ENCODE measurements around the gene CYP3A4. TPM values are rescaled to one million over a fixed set of nuclear protein-coding genes. Genes with fewer than 3 reads are reported as not detected.

Gene CYP3A4
- total RNA-seq, 3 donors from 2014 or later (not counting 1 experiment from before 2014, with no cell fraction given): not detected

GRCh38 chr7:99824091-99824490 is 40.1 kb upstream of the CYP3A4 start:
- 96% methylated on average over 3 of the region's 3 CpGs for WGBS (ENCODE audit: insufficient coverage)
- H3K4me1 ChIP-seq (ENCODE audit: control insufficient read depth, insufficient read depth, low read length): no peaks in the 10 kb centered on the region
- TF ChIP-seq CTCF (IDR thresholded peaks at IDR 0.05): no peak

GRCh38 chr7:99822731-99823718 is 39.0 kb upstream of the CYP3A4 start:
- 72% methylated on average over 4 of the region's 4 CpGs for WGBS (ENCODE audit: insufficient coverage)
- H3K36me3 Mint-ChIP-seq: no peaks in the 10 kb centered on the region
- intact Hi-C loops (cut with micrococcal nuclease): no loop called here
- H3K4me1 Mint-ChIP-seq: no peaks in the 10 kb centered on the region
- ATAC-seq (no peak), DNase-seq (no peak)
- Histone ChIP-seq H3K9me3 (ENCODE audit: control insufficient read depth, insufficient read depth, low read length) (no peaks in the 10 kb centered on the region), H3K27ac (ENCODE audit: low read length) (no peak overlapping the region), H3K4me1 (ENCODE audit: control insufficient read depth, insufficient read depth, low read length) (no peaks in the 10 kb centered on the region), H3K4me3 (ENCODE audit: low read length) (no peak overlapping the region), H3K27me3 (ENCODE audit: control insufficient read depth, insufficient read depth, low read length) (no peaks in the 10 kb centered on the region), H3K36me3 (ENCODE audit: control insufficient read depth, insufficient read depth, low read length) (no peaks in the 10 kb centered on the region)
- peaks cover 14 to 23% of the 10 kb centered on the region in 2 donors for H3K27me3 Mint-ChIP-seq (ENCODE audit: low read depth in 2 of 2)
- TF ChIP-seq CTCF (IDR thresholded peaks at IDR 0.05): no peak
- no peak overlapping the region for H3K4me3 Mint-ChIP-seq
- no peaks in the 10 kb centered on the region for H3K9me3 Mint-ChIP-seq
- H3K27ac Mint-ChIP-seq: no peak overlapping the region

More at GRCh38 chr7:99824091-99824490, 40.1 kb upstream of the CYP3A4 start:
- H3K9me3 ChIP-seq (ENCODE audit: control insufficient read depth, insufficient read depth, low read length): no peaks in the 10 kb centered on the region
- Mint-ChIP-seq H3K36me3 (no peaks in the 10 kb centered on the region), H3K27me3 (ENCODE audit: low read depth in 2 of 2) (peaks cover 15 to 23% of the 10 kb centered on the region in 2 donors), H3K9me3 (no peaks in the 10 kb centered on the region), H3K4me3 (no peak overlapping the region), H3K27ac (no peak overlapping the region), H3K4me1 (no peaks in the 10 kb centered on the region)
- DNase-seq: no peak
- H3K36me3 ChIP-seq (ENCODE audit: control insufficient read depth, insufficient read depth, low read length): no peaks in the 10 kb centered on the region
- intact Hi-C loops (cut with micrococcal nuclease): no loop called here
- H3K4me3 ChIP-seq (ENCODE audit: low read length): no peak overlapping the region
- H3K27me3 ChIP-seq (ENCODE audit: control insufficient read depth, insufficient read depth, low read length): no peaks in the 10 kb centered on the region
- H3K27ac ChIP-seq (ENCODE audit: low read length): no peak overlapping the region
- no peak for ATAC-seq

GRCh38 chr7:99820408-99821027 is 36.5 kb upstream of the CYP3A4 start:
- Histone ChIP-seq H3K4me1 (ENCODE audit: control insufficient read depth, insufficient read depth, low read length) (no peaks in the 10 kb centered on the region), H3K9me3 (ENCODE audit: control insufficient read depth, insufficient read depth, low read length) (no peaks in the 10 kb centered on the region), H3K27ac (ENCODE audit: low read length) (no peak overlapping the region), H3K4me3 (ENCODE audit: low read length) (no peak overlapping the region), H3K27me3 (ENCODE audit: control insufficient read depth, insufficient read depth, low read length) (no peaks in the 10 kb centered on the region), H3K36me3 (ENCODE audit: control insufficient read depth, insufficient read depth, low read length) (no peaks in the 10 kb centered on the region)
- peaks cover 9 to 18% of the 10 kb centered on the region in 2 donors for H3K27me3 Mint-ChIP-seq (ENCODE audit: low read depth in 2 of 2)
- ATAC-seq (no peak), DNase-seq (no peak)
- no peak overlapping the region for H3K27ac Mint-ChIP-seq
- TF ChIP-seq CTCF (IDR thresholded peaks at IDR 0.05): no peak
- 91% methylated on average over 2 of the region's 2 CpGs for WGBS (ENCODE audit: insufficient coverage)
- no peaks in the 10 kb centered on the region for H3K4me1 Mint-ChIP-seq
- no peaks in the 10 kb centered on the region for H3K9me3 Mint-ChIP-seq
- intact Hi-C loops (cut with micrococcal nuclease): no loop called here
- no peaks in the 10 kb centered on the region for H3K36me3 Mint-ChIP-seq
- no peak overlapping the region for H3K4me3 Mint-ChIP-seq

Measured in natural killer cell (primary cell).